Measurements from ENCODE around the gene GJB2. TPM values are rescaled to one million over a fixed set of nuclear protein-coding genes. Genes with fewer than 3 reads are reported as not detected.

GJB2 gene
- total and polyA plus RNA-seq, 2 of the 4 experiments (the other 2 are of a cell fraction), result under 0.01 to 0.17 TPM

DNA sequence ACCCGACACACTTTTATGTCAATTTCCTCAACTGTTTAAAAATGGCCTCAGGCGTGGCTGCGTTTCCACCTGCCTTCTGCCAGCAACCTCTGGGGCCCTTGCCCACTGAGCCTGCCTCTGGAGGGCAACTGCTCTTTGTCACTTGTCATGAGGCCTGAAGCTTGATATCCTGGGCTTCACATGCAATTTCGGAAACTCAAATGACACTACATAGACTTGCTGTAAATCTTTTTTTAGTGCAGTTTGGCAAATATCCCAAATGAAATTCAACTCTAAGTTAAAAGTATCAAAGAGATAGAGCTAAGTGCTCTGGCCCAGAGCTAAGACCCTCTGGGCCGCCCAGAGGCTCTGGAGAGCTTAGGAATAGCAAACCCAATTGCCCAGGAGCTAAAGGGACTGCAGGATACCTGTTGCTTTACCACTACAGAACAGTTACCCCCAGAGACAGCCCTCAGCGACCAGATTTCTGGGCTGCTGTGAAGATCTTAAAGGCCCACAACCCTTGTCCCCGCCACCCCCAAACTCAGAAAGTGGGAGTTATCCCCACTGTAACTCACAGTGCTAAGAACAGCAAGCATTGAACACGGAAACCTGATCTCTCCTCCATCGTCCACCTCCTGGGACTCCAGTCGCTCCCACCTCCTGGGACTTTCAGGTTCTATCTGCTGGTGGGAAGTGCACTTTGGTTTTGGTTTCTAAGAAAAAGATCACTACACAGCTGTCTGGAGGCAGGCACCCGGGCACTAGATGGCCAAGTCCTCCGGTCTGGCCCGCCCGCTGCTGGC is 51.3 kb downstream of the GJB2 start (continued):
- TF ChIP-seq MXI1 (IDR thresholded peaks at IDR 0.05; ENCODE audit: borderline replicate concordance, low read depth, low read length), result no peak

DNA sequence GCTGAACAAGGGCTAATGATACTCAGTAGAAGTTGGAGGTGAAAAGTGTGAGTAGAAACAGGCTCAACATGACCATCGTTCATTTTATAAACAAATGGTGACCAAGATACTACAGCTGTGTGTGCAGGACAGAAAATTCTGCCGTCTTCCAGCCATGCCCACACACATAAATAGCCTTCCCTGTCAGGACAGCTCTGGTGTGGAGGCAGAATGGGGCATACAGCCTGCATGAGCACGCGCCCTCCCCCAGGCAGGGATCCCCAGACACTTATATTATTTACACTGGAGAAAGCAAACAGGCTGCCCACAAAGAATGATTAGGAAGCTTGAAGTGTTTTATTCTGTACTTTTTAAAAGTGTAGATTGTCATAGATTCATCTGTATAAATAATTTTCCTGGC is 52.3 kb downstream of the GJB2 start:
- Histone ChIP-seq H4K5ac (ENCODE audit: low read depth, low read length) (no peak overlapping the region), H3K4ac (ENCODE audit: low read depth, low read length) (no peak overlapping the region), H2AFZ (replicated peaks; ENCODE audit: low read length, poor library complexity) (no peak overlapping the region), H2BK5ac (ENCODE audit: low read depth, low read length, poor library complexity, severe bottlenecking) (no peak overlapping the region), H3K4me2 (ENCODE audit: low read depth, low read length) (no peak overlapping the region), H4K8ac (ENCODE audit: low read depth in 2 of 2, low read length in 2 of 2) (no peak overlapping the region), H2BK120ac (ENCODE audit: low read depth, low read length) (no peak overlapping the region), H3K4me1 (ENCODE audit: control insufficient read depth, insufficient read depth, low read length) (peaks cover 2% of the 10 kb centered on the region; the same call in 1 of the 2 replicates), H2BK20ac (ENCODE audit: low read depth, low read length) (no peak overlapping the region), H2BK15ac (ENCODE audit: low read depth, low read length) (no peak overlapping the region), H3K27me3 (ENCODE audit: control insufficient read depth, insufficient read depth, low read length) (peaks cover 17% of the 10 kb centered on the region; the same call in 1 of the 2 replicates), H3K9me3 (ENCODE audit: control insufficient read depth, insufficient read depth, low read length) (no peaks in the 10 kb centered on the region), H3K14ac (replicated peaks; ENCODE audit: low read depth, low read length) (no peak overlapping the region), H3K9me1 (ENCODE audit: insufficient read depth, low read length) (no peaks in the 10 kb centered on the region), H3K27ac (ENCODE audit: insufficient read depth, low read length) (no peak overlapping the region), H3K79me1 (ENCODE audit: low read depth in 1 of 2, low read length in 2 of 2) (no peaks in the 10 kb centered on the region), H3K56ac (ENCODE audit: extremely low read depth, insufficient read depth, low read length) (no peak overlapping the region), H3K9ac (ENCODE audit: low read depth, low read length) (no peak overlapping the region), H3K36me3 (ENCODE audit: control insufficient read depth, insufficient read depth, low read length) (no peaks in the 10 kb centered on the region; the same call in 1 of the 2 replicates), H3K18ac (ENCODE audit: low read depth, low read length) (no peak overlapping the region), H3K23ac (ENCODE audit: low read depth, low read length) (no peak overlapping the region), H4K20me1 (ENCODE audit: insufficient read depth, low read length) (no peaks in the 10 kb centered on the region), H3K4me3 (ENCODE audit: insufficient read depth, low read depth, low read length) (no peak overlapping the region), H4K91ac (ENCODE audit: insufficient read depth, low read depth, low read length) (no peak overlapping the region), H2AK5ac (ENCODE audit: low read depth, low read length) (no peak overlapping the region), H2AK9ac (replicated peaks; ENCODE audit: low read depth, low read length, poor library complexity) (no peak overlapping the region)
- in situ Hi-C loops (cut with MboI; ENCODE audit: low sequenced_read_pairs), result no loop called here
- DNase-seq (no peak), ATAC-seq (ENCODE audit: low read depth) (peak; percentile 35; the same call in 1 of the 2 replicates)
- ChIA-PET CTCF (no interaction called here), POLR2A (ENCODE audit: unreplicated experiment) (no interaction called here)
- intact Hi-C loops (cut with micrococcal nuclease), result no loop called here
- BruUV-seq (replicated peaks), result no TSS peak
- dilution Hi-C loops (cut with HindIII; ENCODE audit: low sequenced_read_pairs, unreplicated experiment), result no loop called here
- TF ChIP-seq RFX5 (IDR thresholded peaks at IDR 0.05; ENCODE audit: low read depth, low read length) (no peak), RAD21 (IDR thresholded peaks at IDR 0.05; ENCODE audit: low read length) (no peak), CEBPB (IDR thresholded peaks at IDR 0.05; ENCODE audit: low read depth, low read length) (no peak), POLR2A (IDR thresholded peaks at IDR 0.05; ENCODE audit: low read depth, low read length) (no peak), MAZ (IDR thresholded peaks at IDR 0.05; ENCODE audit: borderline replicate concordance, low read depth, low read length) (no peak), MAFK (IDR thresholded peaks at IDR 0.05; ENCODE audit: low read depth, low read length) (no peak), CHD1 (IDR thresholded peaks at IDR 0.05; ENCODE audit: low read depth, low read length) (no peak), BHLHE40 (IDR thresholded peaks at IDR 0.05; ENCODE audit: low read depth, low read length) (no peak), MXI1 (IDR thresholded peaks at IDR 0.05; ENCODE audit: borderline replicate concordance, low read depth, low read length) (no peak)
- TF ChIP-seq, protein P1, sequence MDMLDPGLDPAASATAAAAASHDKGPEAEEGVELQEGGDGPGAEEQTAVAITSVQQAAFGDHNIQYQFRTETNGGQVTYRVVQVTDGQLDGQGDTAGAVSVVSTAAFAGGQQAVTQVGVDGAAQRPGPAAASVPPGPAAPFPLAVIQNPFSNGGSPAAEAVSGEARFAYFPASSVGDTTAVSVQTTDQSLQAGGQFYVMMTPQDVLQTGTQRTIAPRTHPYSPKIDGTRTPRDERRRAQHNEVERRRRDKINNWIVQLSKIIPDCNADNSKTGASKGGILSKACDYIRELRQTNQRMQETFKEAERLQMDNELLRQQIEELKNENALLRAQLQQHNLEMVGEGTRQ (IDR thresholded peaks at IDR 0.05; ENCODE audit: low read depth, low read length), result no peak
- TF ChIP-seq, protein P2, sequence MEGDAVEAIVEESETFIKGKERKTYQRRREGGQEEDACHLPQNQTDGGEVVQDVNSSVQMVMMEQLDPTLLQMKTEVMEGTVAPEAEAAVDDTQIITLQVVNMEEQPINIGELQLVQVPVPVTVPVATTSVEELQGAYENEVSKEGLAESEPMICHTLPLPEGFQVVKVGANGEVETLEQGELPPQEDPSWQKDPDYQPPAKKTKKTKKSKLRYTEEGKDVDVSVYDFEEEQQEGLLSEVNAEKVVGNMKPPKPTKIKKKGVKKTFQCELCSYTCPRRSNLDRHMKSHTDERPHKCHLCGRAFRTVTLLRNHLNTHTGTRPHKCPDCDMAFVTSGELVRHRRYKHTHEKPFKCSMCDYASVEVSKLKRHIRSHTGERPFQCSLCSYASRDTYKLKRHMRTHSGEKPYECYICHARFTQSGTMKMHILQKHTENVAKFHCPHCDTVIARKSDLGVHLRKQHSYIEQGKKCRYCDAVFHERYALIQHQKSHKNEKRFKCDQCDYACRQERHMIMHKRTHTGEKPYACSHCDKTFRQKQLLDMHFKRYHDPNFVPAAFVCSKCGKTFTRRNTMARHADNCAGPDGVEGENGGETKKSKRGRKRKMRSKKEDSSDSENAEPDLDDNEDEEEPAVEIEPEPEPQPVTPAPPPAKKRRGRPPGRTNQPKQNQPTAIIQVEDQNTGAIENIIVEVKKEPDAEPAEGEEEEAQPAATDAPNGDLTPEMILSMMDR (conservative IDR thresholded peaks at IDR 0.05; ENCODE audit: low read depth, low read length), result no peak
- WGBS, 2 experiments (ENCODE audit: extremely low coverage in 2 of 2, insufficient read length in 1 of 2), result 0% methylated on average over 2 of the region's 4 CpGs; no CpG with 5 or more reads in 1 of the 2 experiments
